Stimulated activated CD4-positive, alpha-beta T cell treated with anti-CD3 and anti-CD28 coated beads, Interleukin-4, amount 100 ng/mL, for 1 hour (primary cell): Measurements from ENCODE around the gene RAB3IL1.

Experiments
- DNase-seq: peaks from one replicate; pipeline ENCODE4 v3.0.0-alpha.2; 2020

The RAB3IL1 gene

DNA sequence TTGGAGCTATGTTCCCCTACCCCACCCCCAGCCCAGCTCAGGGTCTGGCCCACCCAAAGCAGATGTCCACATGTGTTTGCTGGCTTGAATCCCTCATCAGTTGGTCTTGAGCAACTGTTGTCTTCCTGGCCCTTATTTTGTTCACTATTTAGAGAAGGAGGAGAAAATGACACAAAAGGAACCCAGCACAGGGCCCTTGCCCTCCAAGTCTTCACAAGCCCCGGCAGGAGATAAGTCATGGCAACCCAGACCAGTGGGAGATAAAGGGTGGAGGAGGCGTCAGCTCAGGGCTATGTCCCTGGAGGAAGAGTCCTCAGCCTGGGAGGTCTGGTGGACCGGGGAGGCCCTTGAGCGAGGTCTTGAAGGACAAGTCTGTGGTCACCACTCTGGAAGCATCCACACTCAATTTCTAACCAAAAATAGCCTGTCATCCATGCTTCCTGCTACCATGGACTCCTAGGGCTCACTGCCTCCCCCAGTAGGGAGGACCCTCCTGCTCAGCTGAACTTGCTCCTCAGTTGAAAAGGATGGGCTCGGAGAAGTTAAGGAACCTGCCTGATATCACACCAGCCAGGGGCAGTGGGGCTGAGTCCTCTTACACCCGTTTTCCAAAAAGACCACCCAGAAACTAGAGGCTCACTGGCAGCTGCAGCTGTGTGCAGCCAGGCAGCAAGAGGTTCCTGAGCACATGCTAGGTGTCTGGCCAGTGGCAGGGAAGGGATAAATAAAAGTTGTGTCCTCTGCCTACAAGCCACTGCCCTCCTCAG, 1.8 kb upstream of the RAB3IL1 start:
- DNase-seq, result no peak

DNA sequence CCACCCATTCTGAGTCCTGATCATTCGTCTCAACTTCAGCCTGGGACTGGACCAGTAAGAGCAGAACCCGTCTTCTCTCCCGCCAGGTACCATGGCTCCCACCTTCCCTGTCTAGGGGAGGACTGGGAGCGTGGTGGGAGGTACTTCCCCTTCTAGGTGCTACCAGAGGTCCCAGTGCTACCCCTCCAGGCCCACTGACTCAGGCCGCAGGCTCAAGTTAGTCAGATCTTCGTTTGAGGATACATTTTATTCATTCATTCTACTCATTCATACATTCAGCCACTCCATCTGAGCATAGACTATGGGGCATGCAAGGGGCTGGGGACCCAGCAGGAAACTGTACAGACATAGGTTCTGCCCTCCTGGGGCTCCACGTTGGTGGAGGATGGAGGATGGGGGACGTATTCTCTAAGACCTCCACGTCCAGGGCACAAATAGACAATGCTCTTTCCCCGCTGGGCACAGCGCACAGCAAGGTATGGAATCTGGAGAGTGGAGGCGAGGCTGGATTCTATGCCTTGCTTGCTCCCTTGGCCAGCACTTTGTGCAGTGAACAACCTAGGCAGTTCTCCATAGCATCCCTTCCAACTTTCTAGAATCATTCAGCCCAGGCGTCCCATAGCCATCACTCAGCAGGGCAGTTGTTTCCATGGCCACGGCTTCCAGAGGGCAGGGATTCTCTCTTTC, 1.0 kb upstream of the RAB3IL1 start:
- DNase-seq, result no peak

DNA sequence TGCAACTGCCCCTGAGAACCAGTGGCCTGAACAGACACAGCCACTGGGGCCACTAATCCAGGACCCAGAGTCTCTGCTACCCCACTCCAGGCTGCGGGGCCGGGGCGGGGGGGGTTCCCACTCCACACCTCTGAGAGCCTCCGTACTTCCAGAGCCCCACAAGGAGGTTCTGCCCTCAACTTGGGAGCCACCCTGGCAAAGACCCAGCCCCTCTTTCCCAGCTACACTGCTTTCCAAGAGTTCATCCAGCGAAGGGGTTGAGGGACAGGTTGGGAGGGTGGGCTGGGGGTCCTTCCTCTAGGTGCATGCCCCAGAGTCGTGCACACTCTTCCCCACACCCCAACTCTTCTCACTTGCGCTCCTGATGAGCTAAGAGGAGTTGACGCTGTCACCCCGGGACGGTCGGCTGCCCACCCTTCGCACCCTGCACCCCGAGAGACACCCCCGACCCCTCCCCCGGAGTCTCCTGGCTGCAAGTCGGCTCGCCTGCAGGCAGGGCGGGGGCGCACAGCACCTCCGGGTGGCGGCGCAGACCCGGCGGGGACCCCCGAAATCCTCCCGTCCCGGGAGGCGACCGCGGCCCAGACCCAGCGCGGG, 531 bp downstream of the RAB3IL1 start:
- no peak for DNase-seq

- DNase-seq, result no peak
Measured at GRCh38 chr11:61914471-61915171, 2.7 kb downstream of the RAB3IL1 start.

- no peak for DNase-seq
Measured at GRCh38 chr11:61913699-61914395, 3.5 kb downstream of the RAB3IL1 start.

GRCh38 chr11:61912991-61913698, 4.2 kb downstream of the RAB3IL1 start:
- no peak for DNase-seq

DNA sequence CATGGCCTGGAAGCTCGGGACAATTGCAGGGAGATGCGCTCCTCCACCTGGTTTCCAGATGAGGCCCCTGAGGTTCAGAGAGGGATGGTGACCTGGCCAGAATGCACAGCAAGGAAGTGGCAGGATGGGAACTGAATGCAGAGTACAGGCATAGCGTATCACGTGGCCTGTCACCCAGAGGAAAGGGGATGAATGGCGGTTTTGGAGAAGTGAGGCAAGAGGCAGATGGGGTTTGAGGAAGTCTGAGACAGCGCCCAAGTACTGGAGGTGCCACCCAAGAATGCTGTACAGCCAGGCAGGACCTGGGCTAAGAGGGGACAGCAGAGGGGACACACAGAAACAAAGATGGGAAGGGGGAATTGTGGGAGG, 4.9 kb downstream of the RAB3IL1 start:
- DNase-seq, result no peak

DNA sequence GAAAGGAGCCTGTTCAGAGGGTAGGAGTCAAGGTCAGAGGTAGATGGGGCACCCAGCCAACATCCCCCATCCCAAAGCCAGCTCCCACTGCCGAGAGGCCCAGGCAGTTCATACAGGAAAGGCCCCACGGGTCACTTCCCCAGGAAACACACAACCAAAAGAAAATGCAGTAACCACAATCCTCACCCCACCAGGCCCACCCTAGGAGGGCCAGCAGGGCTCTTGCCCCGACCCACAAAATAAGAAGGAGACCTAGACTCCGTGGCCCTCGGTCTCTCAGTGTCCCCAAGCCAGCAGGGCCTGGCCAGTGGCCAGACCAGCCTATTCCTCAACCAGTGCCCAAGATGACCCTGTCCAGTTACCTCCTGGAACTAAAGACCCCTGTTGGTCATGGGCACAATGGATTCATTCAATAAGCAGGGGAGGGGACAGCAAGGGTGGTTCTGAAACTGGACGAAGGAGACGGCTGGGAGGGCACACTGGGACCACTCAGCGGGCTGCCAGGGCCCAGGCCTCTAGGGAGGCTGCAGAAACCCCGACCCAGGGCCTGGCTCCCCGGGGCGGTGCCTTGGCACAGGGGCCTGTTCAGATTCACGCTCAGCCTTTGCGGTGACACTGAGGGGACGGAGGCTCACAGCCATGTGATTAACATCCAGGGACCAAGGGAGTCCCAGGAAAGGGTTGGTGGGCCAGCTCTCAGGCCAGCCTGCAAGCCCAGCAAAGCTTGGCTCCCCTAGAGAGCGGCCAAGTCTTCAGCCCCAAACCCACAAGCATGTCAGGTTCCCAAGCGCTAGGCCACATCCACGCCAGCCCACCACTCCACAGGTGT, 5.5 kb downstream of the RAB3IL1 start:
- no peak for DNase-seq

- no peak for DNase-seq
Measured at GRCh38 chr11:61911128-61911700, 6.2 kb downstream of the RAB3IL1 start.

GRCh38 chr11:61910187-61911127, 6.9 kb downstream of the RAB3IL1 start:
- no peak for DNase-seq

DNA sequence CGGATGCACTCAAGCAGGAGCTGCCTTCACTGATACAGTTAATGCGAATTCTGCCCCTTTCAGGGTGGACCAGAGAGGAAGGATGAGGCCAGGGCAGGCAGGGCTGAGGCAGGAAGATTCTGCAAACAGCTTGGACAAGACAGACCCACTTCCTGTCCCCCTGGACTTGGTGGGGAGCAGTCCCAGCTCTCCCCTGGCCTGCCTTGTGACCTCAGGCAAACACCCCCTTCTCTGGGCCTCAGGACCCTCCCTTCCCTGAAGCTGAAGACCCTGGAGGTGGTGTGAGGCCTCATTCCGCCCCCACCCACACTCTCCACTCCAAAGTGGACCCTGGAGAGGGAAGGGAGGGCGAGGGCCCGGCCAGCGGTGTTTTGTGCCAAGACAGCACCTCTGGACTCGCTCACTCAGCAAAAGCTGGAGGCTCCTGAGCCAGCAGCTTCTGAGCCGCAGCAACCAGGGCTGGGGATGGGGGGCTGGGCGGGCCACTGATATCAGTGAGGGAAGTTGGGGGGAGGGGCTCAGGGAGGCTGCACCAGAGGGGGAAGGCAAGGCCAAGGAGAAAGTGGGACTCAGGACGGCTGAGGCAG, 8.5 kb downstream of the RAB3IL1 start:
- no peak for DNase-seq

DNA sequence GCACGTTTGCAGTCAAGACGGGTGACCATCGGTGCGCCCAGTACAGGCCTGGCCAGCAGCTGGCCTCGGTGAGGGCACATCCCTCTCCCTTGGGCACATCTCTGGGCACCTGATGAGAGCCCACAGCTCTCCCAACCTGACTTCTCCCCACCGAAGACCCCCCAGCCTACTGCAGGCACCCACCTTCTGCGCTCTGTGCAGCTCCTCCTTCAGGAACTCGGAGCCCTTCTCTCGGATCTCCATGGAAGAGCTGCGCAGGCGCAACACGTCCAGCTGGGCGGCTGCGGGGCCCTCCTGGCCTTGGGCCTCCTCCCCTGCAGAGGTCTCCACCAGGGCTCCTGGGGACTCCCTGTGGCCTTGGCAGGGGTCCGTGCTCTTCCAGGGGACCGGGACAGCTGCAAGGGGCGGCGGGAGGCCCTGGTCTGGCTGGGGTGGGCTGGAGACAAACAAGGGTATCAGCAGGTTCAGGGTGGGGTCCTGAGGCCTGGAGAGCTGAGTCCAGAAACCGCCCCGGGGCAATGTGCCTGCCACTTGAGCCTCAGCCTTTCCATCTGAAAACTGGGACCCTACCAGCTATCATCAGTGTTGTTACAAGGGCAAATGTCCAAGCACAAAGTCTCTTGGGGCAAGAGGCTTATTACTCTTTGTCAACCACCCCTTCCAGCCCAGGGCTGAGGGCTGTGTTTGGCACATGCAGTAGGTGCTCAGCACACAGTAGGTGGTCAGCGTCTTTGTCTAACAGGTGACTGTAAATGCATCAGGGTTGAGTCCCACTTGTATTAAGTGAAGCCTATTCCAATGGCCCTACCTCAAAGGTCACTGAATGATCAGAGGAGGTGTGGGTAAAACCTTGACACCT, 9.3 kb downstream of the RAB3IL1 start:
- DNase-seq, result no peak

GRCh38 chr11:61907282-61907681, 10.1 kb downstream of the RAB3IL1 start:
- no peak for DNase-seq

DNA sequence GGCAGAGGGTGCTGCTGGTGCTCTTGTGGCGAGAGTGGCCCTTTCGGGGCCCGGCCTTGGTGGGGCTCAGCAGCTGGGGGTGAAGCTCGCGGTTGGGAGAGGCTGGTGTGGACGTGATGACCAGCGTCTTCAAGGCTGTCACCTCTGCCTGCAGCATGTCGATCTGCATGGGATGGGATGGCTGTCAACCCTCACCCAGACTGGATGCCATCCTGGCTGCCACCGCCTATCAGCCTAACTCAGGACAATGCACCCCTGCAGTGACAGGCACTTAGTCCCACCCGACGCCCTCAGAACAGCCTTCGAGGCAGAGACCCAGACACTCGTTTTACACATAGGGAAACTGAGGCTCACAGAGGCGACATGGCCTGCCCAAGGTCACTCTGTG, 10.8 kb downstream of the RAB3IL1 start:
- DNase-seq, result no peak

DNA sequence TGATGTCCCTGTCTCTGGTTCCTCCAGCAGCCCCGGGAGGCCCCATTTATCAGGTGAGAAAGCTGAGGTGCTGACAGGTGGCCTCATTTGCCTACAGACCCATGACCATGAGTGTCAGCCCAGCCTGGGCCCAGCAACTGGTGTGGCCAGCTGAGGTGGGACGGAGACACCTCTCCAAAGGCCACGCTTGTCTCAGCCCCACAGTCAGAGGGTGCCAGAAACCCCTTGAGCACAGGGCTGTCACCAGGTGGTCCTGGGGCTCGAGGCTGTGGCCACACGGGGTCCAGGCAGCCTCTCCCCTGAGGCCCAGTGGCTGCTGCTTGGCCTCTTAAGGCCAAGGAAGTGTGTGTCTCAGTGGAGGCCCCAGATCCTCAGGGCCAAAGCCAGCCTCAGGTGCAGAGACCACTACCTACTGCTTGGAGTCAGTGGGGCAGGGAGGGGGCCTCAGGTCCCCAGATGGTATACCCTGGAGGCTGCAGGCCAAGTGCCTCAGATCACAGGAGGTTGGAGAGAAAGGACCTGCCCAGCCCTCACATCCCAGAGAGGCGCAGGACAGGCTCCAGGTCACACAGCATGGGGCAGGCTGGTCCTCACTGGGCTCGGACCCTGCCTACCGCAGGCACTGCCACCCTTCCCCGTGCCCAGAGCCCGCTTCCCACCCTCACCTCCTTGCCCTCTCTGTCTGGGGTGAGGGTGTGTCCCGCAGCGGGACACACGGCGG, 11.4 kb downstream of the RAB3IL1 start:
- DNase-seq, result no peak

DNA sequence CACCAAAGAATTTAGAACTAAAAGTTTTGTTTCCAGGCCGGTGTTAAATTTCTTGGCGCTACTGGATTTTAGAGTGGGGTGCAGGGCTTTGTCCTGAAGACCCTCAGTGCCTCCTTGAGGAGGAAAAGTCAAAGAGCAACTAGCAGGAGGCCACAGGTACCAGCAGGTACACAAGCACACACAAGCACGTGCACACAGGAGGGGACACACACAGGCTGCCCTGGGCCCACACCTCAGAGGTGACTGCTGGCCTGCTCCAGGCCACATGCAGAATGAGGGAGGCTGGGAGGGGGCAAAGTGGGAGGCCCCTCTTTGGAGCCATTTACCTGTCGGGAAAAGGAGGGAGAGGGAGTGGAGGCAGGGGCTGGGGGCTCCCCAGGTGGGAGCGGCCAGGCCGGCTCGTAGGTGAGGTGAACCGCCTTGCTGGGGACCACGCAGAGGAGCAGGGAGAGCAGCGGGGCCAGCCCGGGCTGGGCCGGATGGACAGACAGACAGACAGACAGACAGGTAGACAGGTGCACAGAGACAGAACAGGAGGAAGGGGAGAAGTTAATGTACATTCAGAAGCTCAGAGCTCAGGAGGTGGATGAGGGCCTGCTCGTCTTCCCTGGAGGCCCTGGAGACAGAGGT, 12.2 kb downstream of the RAB3IL1 start:
- DNase-seq, result no peak

DNA sequence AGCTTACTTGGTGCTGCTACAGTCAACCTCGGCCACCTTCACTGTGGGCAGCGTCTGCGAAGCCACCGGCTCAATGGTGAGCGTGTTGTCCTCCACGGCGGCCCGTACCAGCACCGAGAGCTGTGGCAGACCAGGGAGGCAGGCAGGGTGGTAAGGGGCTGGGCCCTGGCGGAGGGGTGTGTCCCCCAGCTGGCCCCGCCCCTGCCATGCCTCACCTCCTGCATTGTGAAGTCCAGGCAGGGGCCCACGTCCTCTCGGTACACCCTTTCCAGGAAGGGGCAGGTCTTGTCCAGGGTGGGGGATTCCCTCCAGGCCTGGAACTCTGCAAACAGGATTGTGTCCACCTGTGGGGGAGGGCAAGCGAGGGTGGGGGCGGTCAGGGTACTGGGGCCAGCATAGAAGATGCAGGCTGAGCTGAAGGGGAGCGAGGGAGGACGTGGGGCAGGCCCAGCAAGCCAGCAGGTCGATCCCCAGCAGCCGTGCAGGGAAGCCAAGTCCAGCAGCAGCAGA, 12.8 kb downstream of the RAB3IL1 start:
- DNase-seq, result no peak
